HG03432 (cell line): ENCODE results near the gene SH3RF3.

Source experiments
- ATAC-seq: cut with Tn5 transposase; IDR thresholded peaks from one replicate; pipeline ENCODE4 v1.9.1; 2021; ENCODE audit warnings: mild to moderate bottlenecking, moderate library complexity; ENCODE audit not compliant: unreplicated experiment

Gene SH3RF3

GRCh38 chr2:109479804-109480203 is 350.8 kb downstream of the SH3RF3 start:
- ATAC-seq = no peak

GRCh38 chr2:109480486-109481195 is 351.6 kb downstream of the SH3RF3 start:
- ATAC-seq = no peak

- ATAC-seq = no peak
These were observed 352.2 kb downstream of the SH3RF3 start for GRCh38 chr2:109481196-109481555.

- ATAC-seq = no peak
These were observed 352.6 kb downstream of the SH3RF3 start for GRCh38 chr2:109481599-109481998.

- ATAC-seq = no peak
These were observed 353.4 kb downstream of the SH3RF3 start for GRCh38 chr2:109482361-109482861.

GRCh38 chr2:109486711-109487535 is 357.9 kb downstream of the SH3RF3 start:
- ATAC-seq = no peak

GRCh38 chr2:109487536-109487869 is 358.5 kb downstream of the SH3RF3 start:
- no peak for ATAC-seq

GRCh38 chr2:109487871-109488655 is 359.1 kb downstream of the SH3RF3 start:
- ATAC-seq = no peak

GRCh38 chr2:109489296-109489695 is 360.3 kb downstream of the SH3RF3 start:
- ATAC-seq = no peak

GRCh38 chr2:109493176-109493935 is 364.4 kb downstream of the SH3RF3 start:
- ATAC-seq = no peak

- no peak for ATAC-seq
These were observed 365.3 kb downstream of the SH3RF3 start for GRCh38 chr2:109494351-109494750.

- no peak for ATAC-seq
These were observed 368.5 kb downstream of the SH3RF3 start for GRCh38 chr2:109497463-109497862.

- no peak for ATAC-seq
These were observed 369.2 kb downstream of the SH3RF3 start for GRCh38 chr2:109497911-109498870.

GRCh38 chr2:109498906-109499305 is 369.9 kb downstream of the SH3RF3 start:
- no peak for ATAC-seq

- no peak for ATAC-seq
These were observed 370.6 kb downstream of the SH3RF3 start for GRCh38 chr2:109499566-109499965.

GRCh38 chr2:109500910-109501309 is 371.9 kb downstream of the SH3RF3 start:
- ATAC-seq = no peak

- ATAC-seq = no peak
These were observed 372.5 kb downstream of the SH3RF3 start for GRCh38 chr2:109501461-109501860.

GRCh38 chr2:109503191-109503590 is 374.2 kb downstream of the SH3RF3 start:
- ATAC-seq = no peak

GRCh38 chr2:109507217-109507616 is 378.2 kb downstream of the SH3RF3 start:
- ATAC-seq = no peak

GRCh38 chr2:109507828-109508227 is 378.8 kb downstream of the SH3RF3 start:
- no peak for ATAC-seq
